ENCODE data around the gene OPCML.

The OPCML gene

DNA sequence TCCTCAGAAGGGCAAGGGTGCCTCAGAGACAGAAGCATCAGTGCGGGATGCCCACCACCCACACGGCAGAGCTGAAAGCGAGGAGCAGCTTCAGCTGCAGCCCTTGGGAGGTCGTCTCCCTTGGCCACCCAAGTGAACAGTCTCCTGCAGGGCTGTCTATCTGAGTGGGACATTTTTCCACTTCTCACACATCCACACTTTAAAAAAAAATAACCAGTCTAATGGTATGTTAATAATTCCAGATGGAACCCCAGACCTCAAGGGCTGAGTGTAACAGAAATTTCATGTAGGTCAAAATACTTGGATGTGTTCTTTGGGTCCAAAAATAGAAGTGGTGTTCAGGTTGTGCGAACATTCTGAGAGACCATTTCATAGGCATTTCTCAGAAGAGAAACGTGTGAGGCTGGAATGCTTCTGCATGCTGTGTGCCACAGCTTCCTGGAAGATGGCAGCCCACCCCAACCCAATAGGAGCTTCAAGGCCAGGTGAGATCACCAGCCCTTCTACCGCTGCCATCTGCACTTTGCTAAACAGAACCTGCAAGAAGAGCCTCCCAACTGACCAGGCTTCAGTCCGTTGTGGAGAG lies 623.2 kb downstream of the OPCML start:
- no peak for DNase-seq (ENCODE audit: low read depth in 1 of 2, low spot score in 1 of 2)

DNA sequence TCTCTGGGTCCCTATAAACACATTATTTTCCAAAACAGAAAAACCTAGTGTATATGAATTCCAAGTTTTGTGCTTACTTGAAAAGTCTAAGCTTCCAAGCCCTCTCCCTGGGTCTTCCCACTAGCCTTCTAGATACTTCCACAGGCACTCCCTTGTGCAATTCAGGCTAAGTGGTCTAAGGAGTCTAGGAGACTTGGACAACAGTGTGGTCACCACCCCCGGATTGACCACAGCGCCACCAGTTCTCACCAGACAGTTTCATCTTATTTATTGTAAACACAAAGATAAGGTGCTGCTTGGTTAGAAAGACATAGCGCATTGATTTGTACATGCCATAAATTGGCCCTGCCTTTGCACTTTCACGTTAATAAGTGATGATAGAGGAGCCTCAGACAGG lies 623.9 kb downstream of the OPCML start:
- DNase-seq (ENCODE audit: low read depth in 1 of 2, low spot score in 1 of 2): no peak

DNA sequence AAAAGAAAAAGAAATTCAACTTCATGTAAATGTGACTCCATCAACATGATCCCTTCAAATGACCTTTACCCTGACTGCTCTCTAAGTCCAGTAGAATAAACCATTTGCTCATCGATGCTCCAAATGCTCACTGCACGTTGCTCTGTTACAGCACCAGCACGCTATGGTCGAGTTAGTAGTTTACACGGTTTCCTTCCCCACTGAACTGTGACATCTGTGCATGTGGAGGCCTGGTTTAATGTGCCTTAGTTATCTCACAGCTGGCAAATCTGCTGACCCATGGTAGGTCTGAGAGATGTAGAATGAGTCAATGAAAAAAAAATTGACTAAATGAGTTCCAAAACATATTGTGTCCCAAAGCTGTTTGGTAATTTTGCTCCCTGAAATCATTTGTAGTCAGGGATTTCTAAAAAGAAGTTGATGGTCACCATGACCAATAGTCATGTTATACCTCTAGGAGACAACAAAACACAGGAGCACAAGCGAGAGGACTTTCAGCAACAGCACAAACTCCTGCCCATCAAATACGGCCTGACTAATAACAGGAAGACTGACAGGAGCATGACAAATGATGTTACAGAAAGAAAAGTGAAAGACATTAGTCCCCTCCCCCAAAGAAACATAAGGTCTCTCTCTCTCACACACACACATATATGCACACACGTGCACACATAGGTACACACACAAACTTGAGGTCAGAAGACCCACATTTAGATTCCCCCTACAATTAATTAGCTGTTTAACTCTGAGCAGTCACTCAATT lies 624.5 kb downstream of the OPCML start:
- DNase-seq (ENCODE audit: low read depth in 1 of 2, low spot score in 1 of 2): no peak

DNA sequence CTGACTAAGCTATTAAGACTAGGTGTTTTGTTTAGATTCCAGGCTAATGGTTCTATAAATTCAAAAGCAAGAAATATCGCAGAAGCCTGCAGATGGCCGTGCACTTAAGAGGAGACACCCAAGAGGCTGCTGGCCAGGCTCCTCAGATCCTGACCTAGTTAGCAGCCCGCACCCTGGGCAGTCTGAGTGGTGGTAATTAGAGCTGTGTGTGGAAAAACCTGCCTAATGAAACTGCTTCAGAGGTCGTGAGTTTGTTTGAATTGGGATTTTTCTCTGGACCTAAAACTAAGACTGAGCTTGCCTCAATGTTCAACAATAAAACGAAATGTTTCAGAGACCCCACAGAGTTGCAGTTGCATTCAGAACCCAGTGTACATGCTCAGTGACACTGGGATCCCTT lies 627.7 kb downstream of the OPCML start:
- DNase-seq (ENCODE audit: low read depth in 1 of 2, low spot score in 1 of 2): no peak

DNA sequence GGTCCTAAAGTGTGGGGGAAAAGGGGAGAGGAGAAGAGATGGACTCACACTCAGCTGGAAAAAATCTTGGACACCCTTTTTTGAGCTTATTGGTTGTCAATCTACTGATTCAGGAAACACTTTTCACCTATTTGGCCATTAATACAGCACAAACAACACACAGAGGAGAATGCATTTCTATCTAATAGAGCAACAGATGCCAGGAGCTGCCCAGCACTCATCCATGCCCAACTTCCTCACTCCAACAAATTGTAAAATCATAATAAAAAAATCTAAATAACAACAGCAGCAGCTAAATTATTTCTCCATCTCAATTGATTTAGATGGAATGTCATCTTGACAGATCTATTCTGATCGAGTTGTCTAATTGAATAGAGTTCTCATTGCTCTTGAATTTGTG lies 628.2 kb downstream of the OPCML start:
- DNase-seq (ENCODE audit: low read depth in 1 of 2, low spot score in 1 of 2): no peak

DNA sequence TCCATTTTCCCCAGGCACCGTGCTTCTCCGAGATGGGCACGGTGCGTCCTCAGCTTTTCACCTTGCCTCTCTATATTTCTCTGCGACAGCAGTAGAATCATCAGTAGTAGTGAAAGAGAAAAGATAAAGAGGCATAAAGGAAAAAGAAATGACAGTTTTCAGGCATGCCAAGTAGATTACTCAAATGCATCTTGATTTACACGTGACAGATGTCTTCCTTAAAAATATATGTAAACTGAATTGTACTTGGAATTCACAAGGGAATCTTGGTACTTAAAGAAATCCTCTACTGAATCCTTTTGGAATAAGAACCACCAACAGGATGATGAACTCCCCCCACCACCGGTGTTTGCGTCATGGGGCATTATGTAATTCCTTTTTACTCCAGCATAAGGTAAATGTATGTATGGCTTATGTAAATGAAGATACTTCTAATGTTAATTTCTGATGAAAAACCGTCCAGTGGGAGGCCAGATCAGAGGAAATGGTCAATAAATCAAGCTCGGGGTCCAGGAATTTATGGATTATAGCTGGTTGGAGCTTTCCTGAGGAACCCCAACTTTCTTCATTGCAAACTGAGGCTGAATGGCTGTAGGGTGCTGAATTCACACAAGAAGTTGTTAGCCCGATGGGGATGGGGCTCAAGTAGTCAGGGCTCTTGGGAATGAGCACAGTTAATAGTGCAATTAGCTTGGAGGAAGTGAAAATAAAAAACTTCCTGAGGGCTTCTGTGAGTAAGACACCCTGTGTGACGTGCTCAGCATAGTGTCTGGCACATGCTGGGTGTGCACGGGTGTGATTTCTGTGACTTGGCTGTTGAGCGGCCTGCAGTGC lies 630.4 kb downstream of the OPCML start:
- DNase-seq (ENCODE audit: low read depth in 1 of 2, low spot score in 1 of 2): no peak

DNA sequence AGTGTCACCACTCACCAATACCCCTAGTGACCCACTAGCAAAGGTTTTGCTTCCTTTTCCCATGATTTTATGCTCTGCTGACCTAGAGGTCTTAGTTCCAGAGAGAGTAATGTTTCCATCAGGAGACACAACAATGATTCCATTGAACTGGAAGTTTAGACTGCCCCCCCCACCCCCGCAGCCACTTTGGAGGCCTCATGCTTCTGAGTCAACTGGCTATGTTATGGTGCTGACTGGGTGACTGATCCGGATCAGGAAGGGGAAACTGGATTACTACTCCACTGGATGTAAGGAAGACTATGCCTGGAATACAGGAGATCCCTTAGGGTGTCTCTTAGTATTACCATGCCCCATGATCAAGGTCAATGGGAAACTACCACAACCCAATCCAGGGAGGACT lies 633.6 kb downstream of the OPCML start:
- DNase-seq (ENCODE audit: low read depth in 1 of 2, low spot score in 1 of 2): no peak

DNA sequence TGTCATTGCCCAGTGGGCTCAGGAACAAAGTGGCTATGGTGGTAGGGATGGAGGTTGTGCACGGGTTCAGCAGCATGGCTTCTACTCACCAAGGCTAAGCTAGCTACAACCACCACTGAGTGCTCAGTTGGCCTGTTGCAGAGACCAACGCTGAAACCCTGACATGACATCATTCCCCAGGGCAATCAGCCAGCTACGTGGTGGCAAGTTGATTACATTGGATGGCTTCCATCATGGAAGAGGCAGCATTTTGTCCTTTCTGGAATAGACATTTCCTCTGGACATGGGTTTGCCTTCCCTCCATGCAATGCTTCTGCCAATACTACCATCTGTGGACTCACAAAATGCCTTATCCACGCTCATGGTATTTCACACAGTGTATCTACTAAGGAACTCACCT lies 634.3 kb downstream of the OPCML start:
- DNase-seq (ENCODE audit: low read depth in 1 of 2, low spot score in 1 of 2): no peak

DNA sequence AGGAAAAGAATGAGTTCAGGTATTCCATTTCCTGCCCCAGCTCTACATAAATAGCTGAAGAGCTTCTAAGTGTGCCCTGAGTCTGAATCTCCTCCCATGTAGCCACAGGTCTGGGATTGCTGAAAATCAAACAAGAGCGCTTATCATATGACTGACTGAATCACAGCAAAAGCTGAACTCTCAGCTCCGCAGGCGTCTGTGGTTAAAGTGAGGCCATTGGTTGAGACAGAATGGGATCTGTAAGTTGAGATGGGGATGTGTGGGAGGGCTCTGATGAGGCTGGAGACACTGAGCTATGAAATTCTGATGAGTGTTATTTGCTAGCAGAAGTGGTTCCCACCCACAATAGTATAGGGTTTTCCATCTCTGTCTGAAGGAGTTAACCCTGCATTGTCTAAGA lies 637.0 kb downstream of the OPCML start:
- DNase-seq (ENCODE audit: low read depth in 1 of 2, low spot score in 1 of 2): no peak

DNA sequence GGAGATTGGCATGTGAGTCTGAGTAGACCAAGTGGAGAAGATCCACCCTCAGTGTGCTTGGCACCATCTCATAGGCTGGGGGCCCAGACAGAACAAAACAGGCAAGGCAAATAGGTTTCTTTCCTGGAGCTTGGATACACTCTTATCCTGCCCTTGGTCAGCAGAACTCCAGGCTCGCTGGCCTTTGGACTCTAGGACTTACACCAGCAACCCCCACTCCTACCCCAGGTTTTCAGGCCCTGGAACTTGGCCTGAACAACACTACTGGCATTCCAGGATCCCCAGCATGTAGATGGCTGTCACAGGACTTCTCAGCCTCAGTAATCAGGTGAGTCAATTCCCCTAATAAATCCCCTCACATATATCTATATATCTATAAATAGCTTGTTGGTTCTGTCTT lies 637.7 kb downstream of the OPCML start:
- DNase-seq (ENCODE audit: low read depth in 1 of 2, low spot score in 1 of 2): no peak

DNA sequence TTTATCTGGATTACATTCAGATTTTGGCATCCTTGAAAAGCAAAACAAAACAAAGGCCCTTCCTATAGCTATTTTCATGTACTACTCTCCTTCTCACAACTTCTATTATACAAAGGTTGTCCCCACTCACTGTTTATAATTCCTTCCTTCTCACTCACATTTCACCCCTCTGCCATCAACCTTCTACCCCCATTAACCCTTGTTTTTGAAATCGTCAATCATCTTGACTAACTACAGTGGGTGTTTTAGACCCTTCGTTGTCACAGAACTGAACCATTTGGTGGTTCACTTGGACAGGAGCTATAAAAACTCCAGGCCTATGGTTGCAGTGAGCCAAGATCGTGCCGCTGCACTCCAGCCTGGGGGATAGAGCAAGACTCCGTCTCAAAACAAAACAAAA lies 639.4 kb downstream of the OPCML start:
- no peak for DNase-seq (ENCODE audit: low read depth in 1 of 2, low spot score in 1 of 2)

DNA sequence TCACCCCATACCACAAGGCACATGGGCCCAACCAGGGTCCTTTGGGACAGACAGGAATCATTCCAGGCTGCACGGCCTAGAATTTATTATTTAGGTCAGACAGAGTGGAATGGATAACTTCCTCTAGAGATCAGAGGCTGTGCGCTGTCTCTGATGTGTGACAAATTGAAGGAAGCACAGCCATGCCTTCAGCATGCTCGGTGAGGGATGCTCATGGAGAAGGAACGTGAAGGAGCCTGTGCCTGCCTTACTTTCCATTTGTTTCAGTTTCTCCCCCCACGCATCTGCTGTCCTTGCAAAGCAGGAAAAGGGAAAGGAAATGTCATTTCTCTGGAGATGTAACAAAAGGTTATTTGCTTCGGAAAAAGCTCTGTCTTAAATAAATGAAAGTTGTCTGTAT lies 644.1 kb downstream of the OPCML start:
- DNase-seq (ENCODE audit: low read depth in 1 of 2, low spot score in 1 of 2): no peak

DNA sequence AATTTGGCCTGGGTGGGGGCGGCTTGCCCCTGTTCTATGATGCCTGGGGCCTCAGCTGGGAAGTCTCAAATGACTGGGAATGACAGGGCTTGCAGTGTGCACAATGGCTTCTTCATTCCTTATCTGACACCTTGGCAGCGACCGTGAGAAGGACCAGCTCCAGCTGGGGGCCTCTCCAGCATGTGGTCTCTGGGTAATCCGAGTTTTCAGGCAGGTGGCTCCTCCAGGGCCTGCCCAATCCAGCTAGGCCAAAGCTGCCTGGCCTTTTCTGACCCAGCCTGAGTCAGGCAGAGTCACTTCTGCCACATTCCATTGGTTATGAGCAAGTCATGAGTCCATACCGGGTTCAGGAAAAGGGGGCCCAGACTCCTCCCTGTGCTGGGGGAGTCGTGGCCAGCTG lies 646.0 kb downstream of the OPCML start:
- no peak for DNase-seq (ENCODE audit: low read depth in 1 of 2, low spot score in 1 of 2)

DNA sequence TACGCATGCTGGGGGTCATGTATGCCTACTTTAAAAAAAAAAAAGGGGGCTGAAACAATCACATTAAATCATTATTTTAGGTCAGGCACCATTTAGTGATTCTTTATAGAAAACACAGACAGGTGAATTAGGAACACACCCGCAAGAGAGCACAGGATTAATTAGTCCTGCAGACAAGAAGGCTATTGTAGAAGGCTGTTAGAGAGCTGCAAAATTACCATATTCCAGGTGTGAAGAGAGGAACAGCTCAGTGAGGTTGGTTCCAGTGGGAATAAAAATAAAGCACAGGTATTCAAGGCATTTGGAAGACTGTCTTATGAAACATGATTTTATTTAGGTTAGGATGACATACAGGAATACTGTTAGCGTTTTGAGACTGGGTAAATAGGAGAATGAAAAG lies 649.1 kb downstream of the OPCML start:
- no peak for DNase-seq (ENCODE audit: low read depth in 1 of 2, low spot score in 1 of 2)

DNA sequence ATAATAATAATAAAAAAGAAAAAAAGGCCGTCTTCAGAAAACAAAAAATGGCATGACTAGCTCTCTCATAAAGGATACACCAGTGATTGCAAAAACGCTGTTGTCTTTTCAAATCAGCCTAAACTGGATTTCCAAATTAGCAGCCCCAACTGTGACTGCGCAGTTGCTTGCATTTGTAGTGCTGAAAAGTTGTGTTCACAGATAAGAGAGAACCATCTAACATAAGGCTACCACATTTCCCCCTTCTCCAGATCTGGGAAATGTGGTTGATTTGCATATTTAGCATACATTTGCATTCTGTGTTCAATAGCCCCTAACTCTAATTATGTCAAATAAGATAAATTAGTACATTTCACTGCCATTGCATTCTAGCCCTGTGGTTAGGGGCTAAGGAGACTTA lies 650.7 kb downstream of the OPCML start:
- DNase-seq (ENCODE audit: low read depth in 1 of 2, low spot score in 1 of 2): no peak

DNA sequence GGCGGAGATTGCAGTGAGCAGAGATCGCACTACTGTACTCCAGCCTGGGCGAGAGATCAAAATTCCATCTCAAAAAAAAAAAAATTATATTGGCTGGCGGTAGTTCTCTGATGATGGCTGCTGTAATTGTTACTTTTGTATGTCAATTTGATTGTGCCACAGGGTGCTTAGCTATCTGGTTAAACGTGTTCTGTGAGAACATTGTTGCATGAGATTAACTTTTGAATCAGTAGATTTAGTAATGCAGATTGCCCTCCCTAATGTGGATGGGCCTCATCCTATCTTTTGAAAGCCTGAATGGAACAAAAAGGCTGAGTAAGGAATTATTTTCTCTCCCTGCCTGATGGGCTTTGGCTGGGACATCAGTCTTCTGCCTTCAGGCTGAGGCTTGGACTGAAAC lies 654.2 kb downstream of the OPCML start:
- DNase-seq (ENCODE audit: low read depth in 1 of 2, low spot score in 1 of 2): no peak

DNA sequence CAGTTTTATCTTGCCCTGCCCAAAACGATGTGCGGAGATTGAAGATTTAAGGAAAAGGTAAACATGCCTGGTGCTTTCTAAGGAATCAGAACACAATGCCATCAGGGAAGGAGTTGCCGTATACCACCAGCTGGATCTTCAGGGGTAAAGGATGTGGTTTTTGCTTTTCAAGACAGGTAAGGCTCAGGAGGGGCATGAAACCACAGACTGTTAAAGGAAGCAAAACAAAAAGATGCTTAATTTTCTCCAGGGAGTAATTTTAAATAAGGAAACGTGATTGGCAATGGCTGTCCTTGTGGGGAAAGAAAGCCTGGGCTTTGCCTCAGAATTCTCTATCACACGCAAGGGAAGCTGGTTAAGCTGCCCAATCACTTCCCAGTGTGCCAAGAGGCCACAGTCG lies 655.6 kb downstream of the OPCML start:
- no peak for DNase-seq (ENCODE audit: low read depth in 1 of 2, low spot score in 1 of 2)

DNA sequence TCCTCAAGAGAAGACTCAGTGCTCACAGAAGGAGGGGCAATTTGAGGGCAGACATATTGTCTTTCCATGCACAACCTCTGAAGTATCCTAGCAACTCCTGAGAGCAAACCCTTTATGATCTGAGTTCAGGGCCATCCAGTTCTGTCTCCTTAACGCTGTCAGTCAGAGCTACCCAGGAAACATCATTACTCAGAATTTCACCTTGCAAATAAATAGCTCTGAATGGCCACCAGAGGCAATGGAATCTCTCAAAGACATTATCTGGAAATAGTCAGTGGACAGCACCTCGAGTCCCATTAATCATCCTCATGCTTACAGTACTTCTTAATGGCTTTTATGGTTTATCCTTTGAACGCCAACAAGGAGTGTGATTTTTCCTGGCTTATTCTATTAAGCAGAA lies 656.1 kb downstream of the OPCML start:
- no peak for DNase-seq (ENCODE audit: low read depth in 1 of 2, low spot score in 1 of 2)

DNA sequence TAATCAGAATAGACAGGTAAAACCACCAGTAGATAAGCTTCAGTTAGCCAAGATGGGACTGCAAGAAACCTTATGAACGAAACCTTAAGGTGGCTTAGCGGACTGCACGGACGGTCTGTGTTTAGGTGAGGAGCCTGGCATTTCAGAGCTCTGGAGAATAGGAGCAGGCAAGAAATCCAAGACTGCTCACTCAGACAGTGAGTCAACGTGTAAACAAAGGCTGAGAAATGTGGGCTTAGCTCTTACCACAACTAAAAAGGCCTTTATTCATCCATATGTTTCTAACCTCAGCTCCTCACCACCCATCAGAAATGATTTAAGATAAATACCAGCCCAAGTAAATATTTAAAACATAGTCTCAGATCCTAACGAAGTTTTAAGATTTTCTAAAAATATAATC lies 657.7 kb downstream of the OPCML start:
- no peak for DNase-seq (ENCODE audit: low read depth in 1 of 2, low spot score in 1 of 2)

DNA sequence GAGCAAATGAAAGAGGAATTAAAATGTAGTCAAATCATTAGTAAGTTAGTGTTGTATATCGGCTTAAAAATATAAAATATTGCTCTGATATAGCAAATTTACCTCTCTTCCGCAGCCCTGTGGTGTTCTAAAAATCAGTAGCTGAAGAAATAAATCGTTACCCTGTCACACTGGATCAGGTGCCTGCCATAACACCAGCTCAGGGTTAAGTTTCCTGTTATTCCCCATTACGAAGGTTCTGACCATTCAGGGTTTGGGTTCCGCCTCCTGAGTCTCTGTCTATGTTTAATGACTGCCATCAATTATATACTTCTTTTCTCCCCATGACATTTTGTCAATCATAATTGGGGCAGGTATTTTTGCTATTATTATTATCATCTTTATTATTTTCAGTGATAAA lies 658.5 kb downstream of the OPCML start:
- DNase-seq (ENCODE audit: low read depth in 1 of 2, low spot score in 1 of 2): no peak

DNA sequence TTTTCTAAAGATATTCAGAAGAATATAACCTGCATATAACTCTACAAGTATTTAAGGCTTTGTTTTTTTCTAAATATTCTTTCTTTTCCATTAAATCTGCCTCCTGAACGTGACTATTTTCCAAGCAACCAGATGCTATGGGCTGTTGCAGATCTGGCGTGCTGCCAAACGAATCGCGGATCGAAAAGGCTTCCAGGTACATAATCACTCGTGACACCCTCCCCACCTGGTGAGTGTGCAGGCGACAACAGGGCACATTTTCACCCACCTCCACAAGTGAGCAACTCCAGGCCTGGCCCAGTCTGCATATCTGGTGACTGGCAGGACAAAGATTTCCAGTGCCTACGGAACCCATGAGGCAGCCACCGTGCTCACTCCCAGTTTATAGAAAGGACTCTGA lies 660.1 kb downstream of the OPCML start:
- DNase-seq (ENCODE audit: low read depth in 1 of 2, low spot score in 1 of 2): no peak

DNA sequence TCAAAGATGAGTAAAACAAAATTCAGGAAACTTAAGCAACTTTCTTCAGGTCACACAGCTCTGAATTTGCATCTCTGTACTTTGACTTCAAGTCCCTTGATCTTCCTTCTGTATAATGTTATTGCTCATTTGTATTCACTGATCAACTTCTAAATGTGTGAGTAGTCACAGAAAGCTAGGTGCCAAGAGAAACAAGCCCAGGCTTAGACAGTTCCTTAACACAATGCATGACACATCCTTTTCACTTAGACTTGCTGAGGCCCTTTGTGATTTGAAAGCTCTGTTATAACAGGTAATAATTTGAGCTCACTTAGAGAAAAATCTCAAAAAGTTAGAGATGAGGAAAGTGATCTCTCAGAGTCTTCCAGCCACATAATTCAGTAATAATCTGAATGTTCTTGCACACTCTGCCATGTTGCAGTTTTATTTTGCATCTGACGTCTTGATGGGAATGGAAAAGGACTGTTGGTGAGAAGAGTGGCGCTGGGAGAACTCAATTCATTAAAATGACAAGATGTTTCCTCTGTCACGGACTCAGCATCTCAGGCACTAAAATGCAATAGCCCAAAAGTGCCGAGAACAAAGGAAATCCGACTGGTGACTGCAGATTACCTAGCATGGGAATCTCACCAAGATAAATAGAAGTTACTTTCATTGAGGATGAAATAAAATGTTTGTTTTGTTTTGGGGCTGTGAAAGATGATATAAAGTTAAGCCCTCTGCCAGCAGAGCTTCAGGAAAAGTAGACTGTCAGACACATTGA lies 665.3 kb downstream of the OPCML start:
- DNase-seq (ENCODE audit: low read depth in 1 of 2, low spot score in 1 of 2): no peak

Measured in stimulated activated CD4-positive, alpha-beta T cell treated with anti-CD3 and anti-CD28 coated beads, Interleukin-15, amount 100 ng/mL, for 1 hour (primary cell).